K562 (cell line): Measurements from ENCODE around the gene RYK. TPM values are rescaled to one million over a fixed set of nuclear protein-coding genes. Genes with fewer than 3 reads are reported as not detected.

Experiments used
- ATAC-seq: fragments of 200-7000 bp; cut with Tn5 transposase; 3 replicates; pipeline ENCODE4 v1.9.1; 2020; ENCODE audit warnings: moderate library complexity
- BruUV-seq: library from RNA; stranded (reverse); fragments of 400-500 nt; replicated peaks from 2 replicates; lab custom pipeline; 2021; lab: Mats Ljungman, UMichigan
- CTCF ChIA-PET: fragments of 300-600 bp; formaldehyde crosslinking; extraction: SDS; loops from one replicate; lab custom pipeline; 2021; ENCODE audit warnings: low intra/inter-chr PET ratio; lab: Yijun Ruan, JAX
- POLR2A ChIA-PET: fragments of 300-600, 350-650 bp; sonication (Branson Sonifier 250); formaldehyde crosslinking; extraction: SDS; loops from one replicate; lab custom pipeline; 2021; ENCODE audit warnings: antibody characterized with exemption, inconsistent platforms; lab: Yijun Ruan, JAX
- DNase-seq, 4 experiments: peaks; one replicate each; pipeline versions ENCODE4 v3.0.0 to v3.0.0-alpha.2; 2011 to 2018; ENCODE audit warnings: low spot score in 3 of 4, mixed read lengths in 3 of 4; ENCODE audit errors: extremely low read depth in 1 of 4
- FAIRE-seq: peaks from 2 replicates; lab custom pipeline; 2011; peaks lifted over from hg19 to GRCh38; lab: Jason Lieb, UNC
- H2AFZ ChIP-seq: 2 replicates; pipeline ENCODE4 v1.6.0; 2011; ENCODE audit warnings: low read depth, low read length, control low read depth, inconsistent platforms
- H3K27ac ChIP-seq: fragments of 200-600 bp; 3 replicates; pipeline ENCODE4 v1.8.0; 2011; ENCODE audit warnings: low read depth, mild to moderate bottlenecking, control low read depth, inconsistent platforms, low read length, moderate library complexity, mixed read lengths; ENCODE audit errors: extremely low read depth
- H3K27me3 ChIP-seq, 2 experiments: fragments of 300-600 bp in 1 of 2; 2 replicates in 1 of 2; 3 replicates in 1 of 2; pipeline versions ENCODE4 v1.6.0 to v1.8.0; 2011; ENCODE audit warnings: inconsistent platforms in 2 of 2, low read length in 2 of 2, mild to moderate bottlenecking in 1 of 2, mixed read lengths in 1 of 2, moderate library complexity in 1 of 2; ENCODE audit not compliant: control insufficient read depth in 2 of 2, insufficient read depth in 2 of 2
- H3K36me3 ChIP-seq: fragments of 300-600 bp; 3 replicates; pipeline ENCODE4 v1.8.0; 2011; ENCODE audit warnings: mild to moderate bottlenecking, low read length, inconsistent platforms; ENCODE audit not compliant: control insufficient read depth, insufficient read depth
- H3K4me1 ChIP-seq, 2 experiments: fragments of 200-600 bp in 1 of 2; replicated peaks in 1 of 2; 2 replicates in 1 of 2; 3 replicates in 1 of 2; pipeline versions ENCODE4 v1.5.1 to v1.8.0; 2011; ENCODE audit warnings: inconsistent platforms in 2 of 2, low read length in 2 of 2, mild to moderate bottlenecking in 1 of 2, mixed read lengths in 1 of 2, moderate library complexity in 1 of 2; ENCODE audit not compliant: control insufficient read depth in 2 of 2, insufficient read depth in 2 of 2
- H3K4me2 ChIP-seq: 2 replicates; pipeline ENCODE4 v1.6.1; 2011; ENCODE audit warnings: low read length, control low read depth, inconsistent platforms, mixed read lengths; ENCODE audit not compliant: insufficient read depth
- H3K4me3 ChIP-seq: fragments of 200-600 bp; sonication (generic), shearing (Covaris generic); 2 replicates; pipeline ENCODE4 v1.5.1; 2016; ENCODE audit warnings: control low read depth, inconsistent platforms
- H3K79me2 ChIP-seq: fragments of 200-600 bp; 3 replicates; pipeline ENCODE4 v1.8.0; 2011; ENCODE audit warnings: low read length, inconsistent platforms; ENCODE audit not compliant: control insufficient read depth, insufficient read depth
- H3K9ac ChIP-seq, 2 experiments: 2 replicates each; pipeline versions ENCODE4 v1.6.0 to v1.6.1; 2011; ENCODE audit warnings: low read depth in 2 of 2, low read length in 2 of 2, control low read depth in 1 of 2, inconsistent platforms in 1 of 2, mild to moderate bottlenecking in 1 of 2, mixed read lengths in 1 of 2; ENCODE audit not compliant: insufficient read depth in 1 of 2
- H3K9me1 ChIP-seq: one replicate; pipeline ENCODE4 v1.6.0; 2011; ENCODE audit warnings: inconsistent platforms, mild to moderate bottlenecking, low read length, moderate library complexity; ENCODE audit not compliant: control insufficient read depth, insufficient read depth
- H3K9me3 ChIP-seq: replicated peaks from 2 replicates; pipeline ENCODE4 v1.5.1; 2011; ENCODE audit warnings: low read depth, low read length, inconsistent platforms; ENCODE audit not compliant: control insufficient read depth, insufficient read depth
- H4K20me1 ChIP-seq: replicated peaks from 2 replicates; pipeline ENCODE4 v1.6.1; 2011; ENCODE audit warnings: low read length, inconsistent platforms, mixed read lengths; ENCODE audit not compliant: control insufficient read depth, insufficient read depth
- CXXC5 ChIP-seq: fragments of 250-450 bp; sonication (Bioruptor Pico); IDR thresholded peaks from 2 replicates; pipeline ENCODE4 v1.8.0; 2022; ENCODE audit warnings: inconsistent platforms, mild to moderate bottlenecking, moderate library complexity
- EP300 ChIP-seq: IDR thresholded peaks from 2 replicates; pipeline ENCODE4 v1.6.1; 2012; ENCODE audit warnings: low read length, improper control_type of control experiment
- ESRRB ChIP-seq: fragments of 250-450 bp; sonication (Bioruptor Pico); IDR thresholded peaks from 2 replicates; pipeline ENCODE4 v1.5.0; 2020; ENCODE audit warnings: mild to moderate bottlenecking, moderate library complexity, borderline replicate concordance
- FOS ChIP-seq: IDR thresholded peaks from 3 replicates; pipeline ENCODE4 v1.6.1; 2011; ENCODE audit not compliant: insufficient read length; ENCODE audit errors: extremely low read depth
- FOXJ2 ChIP-seq: fragments of 200-800 bp; sonication (Bioruptor generic); IDR thresholded peaks from 2 replicates; pipeline ENCODE4 v1.6.1; 2016; ENCODE audit warnings: missing genetic modification characterization, missing compliant biosample characterization
- FOXM1 ChIP-seq, 2 experiments: fragments of 450-650 bp in 1 of 2; sonication (generic) in 1 of 2; formaldehyde crosslinking in 1 of 2; IDR thresholded peaks; 2 replicates each; pipeline versions ENCODE4 v1.6.1 to v1.9.0; 2017 to 2022; ENCODE audit warnings: low read depth in 2 of 2, mild to moderate bottlenecking in 2 of 2, missing genetic modification reagents in 1 of 2, moderate library complexity in 1 of 2
- HOXB6 ChIP-seq: fragments of 250-450 bp; sonication (Bioruptor Pico); IDR thresholded peaks from 2 replicates; pipeline ENCODE4 v1.5.1; 2022; ENCODE audit warnings: mild to moderate bottlenecking, borderline replicate concordance
- KHSRP ChIP-seq: fragments of 450-650 bp; IDR thresholded peaks from 2 replicates; pipeline ENCODE4 v1.6.1; 2017
- NFE2 ChIP-seq: IDR thresholded peaks from 2 replicates; pipeline ENCODE4 v1.6.1; 2014; ENCODE audit warnings: antibody characterized with exemption, low read depth
- POU5F1 ChIP-seq: fragments of 150-350 bp; IDR thresholded peaks from 2 replicates; pipeline ENCODE4 v1.6.1; 2014; ENCODE audit warnings: borderline replicate concordance, low read length, low read depth, mild to moderate bottlenecking; ENCODE audit not compliant: partially characterized antibody
- PYGO2 ChIP-seq: fragments of 450-650 bp; IDR thresholded peaks from 2 replicates; pipeline ENCODE4 v1.6.1; 2016; ENCODE audit warnings: mild to moderate bottlenecking, missing genetic modification characterization, moderate library complexity, missing compliant biosample characterization
- SIN3B ChIP-seq: fragments of 450-650 bp; IDR thresholded peaks from 2 replicates; pipeline ENCODE4 v1.6.1; 2017; ENCODE audit warnings: low read depth, mild to moderate bottlenecking, moderate library complexity
- SNRNP70 ChIP-seq: fragments of 200-400 bp; formaldehyde crosslinking; optimal IDR thresholded peaks from 2 replicates; pipeline ENCODE3; 2017; ENCODE audit warnings: low read depth, low read length
- ZNF644 ChIP-seq: fragments of 200-800 bp; sonication (Bioruptor generic); IDR thresholded peaks from 2 replicates; pipeline ENCODE4 v1.6.1; 2016; ENCODE audit warnings: low read depth, missing genetic modification characterization, missing compliant biosample characterization
- ZNF785 ChIP-seq: fragments of 250-450 bp; sonication (Bioruptor Pico); IDR thresholded peaks from 2 replicates; pipeline ENCODE4 v1.4.0; 2020; ENCODE audit warnings: mild to moderate bottlenecking
- WGBS: fragments of 100-300 bp; shearing (Covaris generic); methylation state at CpG from one replicate; pipeline ENCODE4 v1.1.6; 2016; ENCODE audit warnings: low coverage, mixed read lengths; ENCODE audit not compliant: insufficient coverage; ENCODE audit errors: missing lambda C conversion rate; 5-methylcytosine and 5-hydroxymethylcytosine counted together
- in situ Hi-C: fragments of 300-500 bp; cut with MboI; formaldehyde crosslinking; loops from 4 replicates; pipeline ENCODE4 v1.15.0; 2018; ENCODE audit warnings: inconsistent platforms, mixed read lengths
- intact Hi-C: fragments of 100-400 bp; cut with micrococcal nuclease; formaldehyde crosslinking; loops from 2 replicates; pipeline ENCODE4 v1.14.2; 2022
- polyA plus RNA-seq, 8 experiments: library from polyadenylated mRNA; depleted of rRNA in 4 of 8; stranded (reverse) in 5 of 8; unstranded in 3 of 8; fragments of >200 nt; fragmentation: Nextera tagmentation in 2 of 8; fragmentation: Illumina TruSeq in 1 of 8; extraction: Ambion mirVana in 2 of 8; extraction: Trizol in 1 of 8; gene quantifications; 2 replicates each; pipeline versions ENCODE4 v1.2.1 to v1.2.3, GENCODE V29; 2011 to 2014; ENCODE audit warnings: inconsistent platforms in 1 of 8, missing spikeins in 1 of 8
- total RNA-seq, 7 experiments: library from RNA; depleted of rRNA in 6 of 7; stranded (reverse); fragments of >200 nt in 6 of 7; fragmentation: Illumina TruSeq in 2 of 7; extraction: Trizol in 2 of 7; gene quantifications; 2 replicates each; pipeline versions ENCODE4 v1.2.1 to v1.2.3, GENCODE V29; 2011 to 2021; ENCODE audit warnings: low replicate concordance in 1 of 7
- TF ChIP-seq, protein P1 (sequence below), 2 experiments: fragments of 200-800 bp in 1 of 2; sonication (Bioruptor generic) in 1 of 2; sonication (generic) in 1 of 2; formaldehyde crosslinking in 1 of 2; IDR thresholded peaks in 1 of 2; conservative IDR thresholded peaks in 1 of 2; 2 replicates each; pipeline versions ENCODE4 v1.5.0 to v1.6.1; 2016 to 2020; ENCODE audit warnings: missing compliant biosample characterization in 1 of 2, missing genetic modification characterization in 1 of 2, missing genetic modification reagents in 1 of 2
- TF ChIP-seq, protein P2 (sequence below): fragments of 250-450 bp; sonication (Bioruptor Pico); IDR thresholded peaks from 2 replicates; pipeline ENCODE4 v1.4.0; 2020
- TF ChIP-seq, protein P3 (sequence below): fragments of 450-650 bp; IDR thresholded peaks from one replicate; pipeline ENCODE4 v1.6.1; 2018; ENCODE audit warnings: mild to moderate bottlenecking, moderate library complexity; ENCODE audit not compliant: partially characterized antibody

RYK gene
- total and polyA plus RNA-seq, 9 of the 15 experiments (the other 6 are each of a cell fraction or from before 2014, with no cell fraction given) = 4.2 to 29.5 (median 16.6) TPM

DNA sequence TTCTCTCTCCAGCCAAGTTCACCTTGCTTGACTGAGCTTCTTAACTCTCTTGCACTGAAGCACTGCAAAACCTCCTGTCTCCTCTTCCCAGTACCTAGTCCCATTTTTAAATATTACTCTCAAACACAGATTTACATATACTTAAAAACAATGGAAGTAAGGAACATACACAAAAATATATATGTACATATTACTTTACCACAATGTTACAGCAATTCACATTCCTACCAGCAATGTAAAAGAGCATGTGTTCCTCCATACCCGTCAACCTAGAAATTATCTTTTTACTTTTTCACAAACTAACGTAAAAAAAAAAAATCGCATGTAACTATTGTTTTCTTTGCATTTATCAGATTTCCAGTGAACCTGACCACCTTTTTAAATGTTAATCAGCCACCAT is 60.4 kb downstream of the RYK start:
- WGBS = 72% methylated on average over 2 of the region's 3 CpGs
- TF ChIP-seq ZNF644 (no peak), ZNF785 (CRISPR knock-in tag) (no peak), CXXC5 (CRISPR knock-in tag) (no peak), NFE2 (no peak), FOS (no peak), FOXM1 (IDR thresholded peaks at IDR 0.05; ENCODE audit: low read depth) (no peak), FOXM1 (CRISPR knock-in tag; IDR thresholded peaks at IDR 0.05; ENCODE audit: low read depth) (no peak), HOXB6 (no peak), EP300 (no peak), KHSRP (no peak), FOXJ2 (tag) (no peak), SNRNP70 (no peak), SIN3B (no peak), POU5F1 (no peak), ESRRB (CRISPR knock-in tag) (no peak), PYGO2 (tag) (no peak)
- TF ChIP-seq, protein P1, sequence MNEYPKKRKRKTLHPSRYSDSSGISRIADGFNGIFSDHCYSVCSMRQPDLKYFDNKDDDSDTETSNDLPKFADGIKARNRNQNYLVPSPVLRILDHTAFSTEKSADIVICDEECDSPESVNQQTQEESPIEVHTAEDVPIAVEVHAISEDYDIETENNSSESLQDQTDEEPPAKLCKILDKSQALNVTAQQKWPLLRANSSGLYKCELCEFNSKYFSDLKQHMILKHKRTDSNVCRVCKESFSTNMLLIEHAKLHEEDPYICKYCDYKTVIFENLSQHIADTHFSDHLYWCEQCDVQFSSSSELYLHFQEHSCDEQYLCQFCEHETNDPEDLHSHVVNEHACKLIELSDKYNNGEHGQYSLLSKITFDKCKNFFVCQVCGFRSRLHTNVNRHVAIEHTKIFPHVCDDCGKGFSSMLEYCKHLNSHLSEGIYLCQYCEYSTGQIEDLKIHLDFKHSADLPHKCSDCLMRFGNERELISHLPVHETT (CRISPR knock-in tag; conservative IDR thresholded peaks at IDR 0.05 in 1 of 2, IDR thresholded peaks at IDR 0.05 in 1 of 2) = no peak
- TF ChIP-seq, protein P2, sequence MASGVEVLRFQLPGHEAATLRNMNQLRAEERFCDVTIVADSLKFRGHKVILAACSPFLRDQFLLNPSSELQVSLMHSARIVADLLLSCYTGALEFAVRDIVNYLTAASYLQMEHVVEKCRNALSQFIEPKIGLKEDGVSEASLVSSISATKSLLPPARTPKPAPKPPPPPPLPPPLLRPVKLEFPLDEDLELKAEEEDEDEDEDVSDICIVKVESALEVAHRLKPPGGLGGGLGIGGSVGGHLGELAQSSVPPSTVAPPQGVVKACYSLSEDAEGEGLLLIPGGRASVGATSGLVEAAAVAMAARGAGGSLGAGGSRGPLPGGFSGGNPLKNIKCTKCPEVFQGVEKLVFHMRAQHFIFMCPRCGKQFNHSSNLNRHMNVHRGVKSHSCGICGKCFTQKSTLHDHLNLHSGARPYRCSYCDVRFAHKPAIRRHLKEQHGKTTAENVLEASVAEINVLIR (CRISPR knock-in tag) = no peak
- TF ChIP-seq, protein P3, sequence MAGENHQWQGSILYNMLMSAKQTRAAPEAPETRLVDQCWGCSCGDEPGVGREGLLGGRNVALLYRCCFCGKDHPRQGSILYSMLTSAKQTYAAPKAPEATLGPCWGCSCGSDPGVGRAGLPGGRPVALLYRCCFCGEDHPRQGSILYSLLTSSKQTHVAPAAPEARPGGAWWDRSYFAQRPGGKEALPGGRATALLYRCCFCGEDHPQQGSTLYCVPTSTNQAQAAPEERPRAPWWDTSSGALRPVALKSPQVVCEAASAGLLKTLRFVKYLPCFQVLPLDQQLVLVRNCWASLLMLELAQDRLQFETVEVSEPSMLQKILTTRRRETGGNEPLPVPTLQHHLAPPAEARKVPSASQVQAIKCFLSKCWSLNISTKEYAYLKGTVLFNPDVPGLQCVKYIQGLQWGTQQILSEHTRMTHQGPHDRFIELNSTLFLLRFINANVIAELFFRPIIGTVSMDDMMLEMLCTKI = no peak
- H3K9me3 ChIP-seq = no peaks in the 10 kb centered on the region
- no peak overlapping the region for H3K4me2 ChIP-seq
- FAIRE-seq = no peak
- intact Hi-C loops = no loop called here
- in situ Hi-C loops = no loop called here
- H3K36me3 ChIP-seq = peaks cover 9% of the 10 kb centered on the region; the same call in 1 of the 3 replicates
- H3K4me3 ChIP-seq = no peak overlapping the region
- no peak for DNase-seq
- no peak overlapping the region for H3K9ac ChIP-seq
- H3K27me3 ChIP-seq = no peaks in the 10 kb centered on the region
- H2AFZ ChIP-seq = no peak overlapping the region
- BruUV-seq = no TSS peak
- ATAC-seq = no peak
- H3K27ac ChIP-seq = no peak overlapping the region
- no peaks in the 10 kb centered on the region for H3K9me1 ChIP-seq
- CTCF ChIA-PET = no interaction called here
- POLR2A ChIA-PET = no interaction called here
- no peaks in the 10 kb centered on the region for H3K4me1 ChIP-seq
- H3K79me2 ChIP-seq = no peaks in the 10 kb centered on the region
- H4K20me1 ChIP-seq = no peaks in the 10 kb centered on the region
